Esophagus squamous epithelium (tissue), 4 donors: ENCODE results near the gene STK17A.

Experiments used
- CTCF ChIP-seq, 6 experiments: fragments of 450-650 bp in 4 of 6; fragments of 200-600 bp in 2 of 6; sonication (generic) in 2 of 6; IDR thresholded peaks; one replicate each; pipeline ENCODE4 v1.5.1; 2016 to 2019; ENCODE audit warnings: antibody characterized with exemption in 6 of 6, mild to moderate bottlenecking in 4 of 6, moderate library complexity in 4 of 6
- POLR2A ChIP-seq, 4 donors: fragments of 450-650 bp; IDR thresholded peaks; one replicate each; pipeline ENCODE4 v1.6.1; 2017; ENCODE audit warnings: antibody characterized with exemption in 4 of 4, mild to moderate bottlenecking in 4 of 4, moderate library complexity in 3 of 4

- TF ChIP-seq POLR2A (IDR thresholded peaks at IDR 0.05), result no peak
- no peak for TF ChIP-seq CTCF (IDR thresholded peaks at IDR 0.05)
These were observed 13.5 kb upstream of the STK17A start for GRCh38 chr7:43569424-43569823.
